ENCODE data around the gene GAB4.

- TF ChIP-seq POLR2AphosphoS5 (IDR thresholded peaks at IDR 0.05; ENCODE audit: low read depth, low read length) (no peak), REST (IDR thresholded peaks at IDR 0.05; ENCODE audit: insufficient read depth in 1 of 2, low read depth in 2 of 2, low read length in 2 of 2) (no peak), SIN3A (IDR thresholded peaks at IDR 0.05; ENCODE audit: borderline replicate concordance, insufficient read depth, low read length) (no peak)
These were observed 50.2 kb downstream of the GAB4 start for GRCh38 chr22:16957781-16958180.
